SK-N-SH (cell line): ENCODE data around the gene PRPSAP2.
"Not testable (repeated sequence)": the region's sequence is repeated elsewhere in the genome, so short reads cannot be mapped to it uniquely, and the experiment has no call there.

Experiments used
- GATA2 ChIP-seq: sonication (generic); formaldehyde crosslinking; IDR thresholded peaks from 2 replicates; pipeline ENCODE4 v1.5.0; 2020; ENCODE audit warnings: mild to moderate bottlenecking, missing genetic modification reagents
- NFIC ChIP-seq: IDR thresholded peaks from 2 replicates; pipeline ENCODE4 v1.4.0; 2012; ENCODE audit warnings: borderline replicate concordance
- POLR2AphosphoS5 ChIP-seq: IDR thresholded peaks from 2 replicates; pipeline ENCODE4 v1.6.1; 2012; ENCODE audit warnings: low read depth, low read length
- REST ChIP-seq: IDR thresholded peaks from 2 replicates; pipeline ENCODE4 v1.6.1; 2012; ENCODE audit warnings: mild to moderate bottlenecking, low read depth, low read length, moderate library complexity
- TF ChIP-seq, protein P1 (sequence below): fragments of 200-600 bp; sonication (generic); IDR thresholded peaks from 2 replicates; pipeline ENCODE4 v1.6.1; 2017; ENCODE audit warnings: antibody characterized with exemption, mild to moderate bottlenecking, moderate library complexity

- TF ChIP-seq, protein P1, sequence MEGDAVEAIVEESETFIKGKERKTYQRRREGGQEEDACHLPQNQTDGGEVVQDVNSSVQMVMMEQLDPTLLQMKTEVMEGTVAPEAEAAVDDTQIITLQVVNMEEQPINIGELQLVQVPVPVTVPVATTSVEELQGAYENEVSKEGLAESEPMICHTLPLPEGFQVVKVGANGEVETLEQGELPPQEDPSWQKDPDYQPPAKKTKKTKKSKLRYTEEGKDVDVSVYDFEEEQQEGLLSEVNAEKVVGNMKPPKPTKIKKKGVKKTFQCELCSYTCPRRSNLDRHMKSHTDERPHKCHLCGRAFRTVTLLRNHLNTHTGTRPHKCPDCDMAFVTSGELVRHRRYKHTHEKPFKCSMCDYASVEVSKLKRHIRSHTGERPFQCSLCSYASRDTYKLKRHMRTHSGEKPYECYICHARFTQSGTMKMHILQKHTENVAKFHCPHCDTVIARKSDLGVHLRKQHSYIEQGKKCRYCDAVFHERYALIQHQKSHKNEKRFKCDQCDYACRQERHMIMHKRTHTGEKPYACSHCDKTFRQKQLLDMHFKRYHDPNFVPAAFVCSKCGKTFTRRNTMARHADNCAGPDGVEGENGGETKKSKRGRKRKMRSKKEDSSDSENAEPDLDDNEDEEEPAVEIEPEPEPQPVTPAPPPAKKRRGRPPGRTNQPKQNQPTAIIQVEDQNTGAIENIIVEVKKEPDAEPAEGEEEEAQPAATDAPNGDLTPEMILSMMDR: peak; percentile 80
- not testable (repeated sequence) for TF ChIP-seq REST; POLR2AphosphoS5; GATA2 (CRISPR knock-in tag); NFIC
Measured at GRCh38 chr17:18816489-18817371, 41.2 kb upstream of the PRPSAP2 start.
